ENCODE measurements around the gene FGF12. TPM values are rescaled to one million over a fixed set of nuclear protein-coding genes. Genes with fewer than 3 reads are reported as not detected.

Gene FGF12
- total and polyA plus RNA-seq, 2 experiments from 2014 or later, result not detected

- in situ Hi-C loops (cut with MboI), result no loop called here
- H2AFZ ChIP-seq, result no peak overlapping the region
- H3K9me3 ChIP-seq (ENCODE audit: low read depth), result no peaks in the 10 kb centered on the region
- H4K20me1 ChIP-seq (ENCODE audit: insufficient read depth), result no peaks in the 10 kb centered on the region
- no peak overlapping the region for H3K27ac ChIP-seq
- DNase-seq, result no peak
- no peak for TF ChIP-seq EZH2 (IDR thresholded peaks at IDR 0.05; ENCODE audit: insufficient read depth, poor library complexity, severe bottlenecking)
- TF ChIP-seq EZH2phosphoT487 (IDR thresholded peaks at IDR 0.05; ENCODE audit: insufficient read depth, low read depth), result no peak
- H3K36me3 ChIP-seq (ENCODE audit: low read depth), result no peaks in the 10 kb centered on the region
- no peaks in the 10 kb centered on the region for H3K27me3 ChIP-seq (replicated peaks; ENCODE audit: insufficient read depth)
- no peaks in the 10 kb centered on the region for H3F3A ChIP-seq (ENCODE audit: insufficient read depth)
- no peaks in the 10 kb centered on the region for H3K4me1 ChIP-seq (ENCODE audit: insufficient read depth)
- H3K4me3 ChIP-seq, result no peak overlapping the region
- 18 to 29% methylated on average over 1 of the region's 1 CpG for WGBS, 2 experiments (ENCODE audit: low coverage in 1 of 2, low lambda C conversion rate in 2 of 2, missing lambda C conversion rate in 2 of 2)
- H3K9me2 ChIP-seq (ENCODE audit: insufficient read depth), result no peaks in the 10 kb centered on the region
- no peak overlapping the region for H3K9ac ChIP-seq
- no peaks in the 10 kb centered on the region for H3K79me2 ChIP-seq (ENCODE audit: insufficient read depth)
- no peak overlapping the region for H3K4me2 ChIP-seq (ENCODE audit: unreplicated experiment)
Measured at GRCh38 chr3:192171213-192171612, 556.1 kb downstream of the FGF12 start.

GRCh38 chr3:192170659-192171058 is 556.7 kb downstream of the FGF12 start:
- no peak overlapping the region for H3K27ac ChIP-seq
- H3K4me1 ChIP-seq (ENCODE audit: insufficient read depth), result no peaks in the 10 kb centered on the region
- no peaks in the 10 kb centered on the region for H3K27me3 ChIP-seq (replicated peaks; ENCODE audit: insufficient read depth)
- H4K20me1 ChIP-seq (ENCODE audit: insufficient read depth), result no peaks in the 10 kb centered on the region
- no peak for DNase-seq
- no peaks in the 10 kb centered on the region for H3F3A ChIP-seq (ENCODE audit: insufficient read depth)
- no peaks in the 10 kb centered on the region for H3K79me2 ChIP-seq (ENCODE audit: insufficient read depth)
- TF ChIP-seq EZH2 (IDR thresholded peaks at IDR 0.05; ENCODE audit: insufficient read depth, poor library complexity, severe bottlenecking) (no peak), EZH2phosphoT487 (IDR thresholded peaks at IDR 0.05; ENCODE audit: insufficient read depth, low read depth) (no peak)
- H3K9me3 ChIP-seq (ENCODE audit: low read depth), result no peaks in the 10 kb centered on the region
- WGBS, 2 experiments (ENCODE audit: low coverage in 1 of 2, low lambda C conversion rate in 2 of 2, missing lambda C conversion rate in 2 of 2), result 43 to 47% methylated on average over 3 of the region's 3 CpGs
- in situ Hi-C loops (cut with MboI), result no loop called here
- no peaks in the 10 kb centered on the region for H3K9me2 ChIP-seq (ENCODE audit: insufficient read depth)
- H3K4me3 ChIP-seq, result no peak overlapping the region
- H3K36me3 ChIP-seq (ENCODE audit: low read depth), result no peaks in the 10 kb centered on the region
- no peak overlapping the region for H3K4me2 ChIP-seq (ENCODE audit: unreplicated experiment)
- no peak overlapping the region for H3K9ac ChIP-seq
- H2AFZ ChIP-seq, result no peak overlapping the region

- TF ChIP-seq EZH2 (IDR thresholded peaks at IDR 0.05; ENCODE audit: insufficient read depth, poor library complexity, severe bottlenecking), result no peak
- no peak for TF ChIP-seq EZH2phosphoT487 (IDR thresholded peaks at IDR 0.05; ENCODE audit: insufficient read depth, low read depth)
- Histone ChIP-seq H3K9me2 (ENCODE audit: insufficient read depth) (no peaks in the 10 kb centered on the region), H3K9ac (no peak overlapping the region), H2AFZ (no peak overlapping the region), H3K9me3 (ENCODE audit: low read depth) (no peaks in the 10 kb centered on the region), H3K4me3 (no peak overlapping the region), H3K4me1 (ENCODE audit: insufficient read depth) (no peaks in the 10 kb centered on the region), H3K36me3 (ENCODE audit: low read depth) (no peaks in the 10 kb centered on the region), H4K20me1 (ENCODE audit: insufficient read depth) (no peaks in the 10 kb centered on the region), H3K27ac (no peak overlapping the region), H3K79me2 (ENCODE audit: insufficient read depth) (no peaks in the 10 kb centered on the region), H3K27me3 (replicated peaks; ENCODE audit: insufficient read depth) (no peaks in the 10 kb centered on the region), H3K4me2 (ENCODE audit: unreplicated experiment) (no peak overlapping the region), H3F3A (ENCODE audit: insufficient read depth) (no peaks in the 10 kb centered on the region)
- no peak for DNase-seq
- in situ Hi-C loops (cut with MboI), result no loop called here
- WGBS, 2 experiments (ENCODE audit: low coverage in 1 of 2, low lambda C conversion rate in 2 of 2, missing lambda C conversion rate in 2 of 2), result 56 to 70% methylated on average over 6 of the region's 6 CpGs
Measured at GRCh38 chr3:192170031-192170430, 557.3 kb downstream of the FGF12 start.

GRCh38 chr3:192169332-192169915 is 557.9 kb downstream of the FGF12 start:
- Histone ChIP-seq H3F3A (ENCODE audit: insufficient read depth) (no peaks in the 10 kb centered on the region), H3K9me2 (ENCODE audit: insufficient read depth) (no peaks in the 10 kb centered on the region), H3K79me2 (ENCODE audit: insufficient read depth) (no peaks in the 10 kb centered on the region), H4K20me1 (ENCODE audit: insufficient read depth) (no peaks in the 10 kb centered on the region), H3K27ac (no peak overlapping the region), H3K4me3 (no peak overlapping the region), H3K36me3 (ENCODE audit: low read depth) (no peaks in the 10 kb centered on the region), H2AFZ (no peak overlapping the region), H3K4me1 (ENCODE audit: insufficient read depth) (no peaks in the 10 kb centered on the region), H3K4me2 (ENCODE audit: unreplicated experiment) (no peak overlapping the region), H3K9ac (no peak overlapping the region), H3K9me3 (ENCODE audit: low read depth) (no peaks in the 10 kb centered on the region), H3K27me3 (replicated peaks; ENCODE audit: insufficient read depth) (no peaks in the 10 kb centered on the region)
- in situ Hi-C loops (cut with MboI), result no loop called here
- 27 to 31% methylated on average over 4 of the region's 4 CpGs for WGBS, 2 experiments (ENCODE audit: low coverage in 1 of 2, low lambda C conversion rate in 2 of 2, missing lambda C conversion rate in 2 of 2)
- TF ChIP-seq EZH2 (IDR thresholded peaks at IDR 0.05; ENCODE audit: insufficient read depth, poor library complexity, severe bottlenecking) (no peak), EZH2phosphoT487 (IDR thresholded peaks at IDR 0.05; ENCODE audit: insufficient read depth, low read depth) (no peak)
- no peak for DNase-seq

- Histone ChIP-seq H3K27me3 (replicated peaks; ENCODE audit: insufficient read depth) (no peaks in the 10 kb centered on the region), H3K4me3 (no peak overlapping the region), H3F3A (ENCODE audit: insufficient read depth) (no peaks in the 10 kb centered on the region), H3K4me2 (ENCODE audit: unreplicated experiment) (no peak overlapping the region), H4K20me1 (ENCODE audit: insufficient read depth) (no peaks in the 10 kb centered on the region), H3K4me1 (ENCODE audit: insufficient read depth) (no peaks in the 10 kb centered on the region), H3K9me3 (ENCODE audit: low read depth) (no peaks in the 10 kb centered on the region), H3K27ac (no peak overlapping the region), H3K9ac (no peak overlapping the region), H3K36me3 (ENCODE audit: low read depth) (no peaks in the 10 kb centered on the region), H2AFZ (no peak overlapping the region), H3K79me2 (ENCODE audit: insufficient read depth) (no peaks in the 10 kb centered on the region), H3K9me2 (ENCODE audit: insufficient read depth) (no peaks in the 10 kb centered on the region)
- TF ChIP-seq EZH2 (IDR thresholded peaks at IDR 0.05; ENCODE audit: insufficient read depth, poor library complexity, severe bottlenecking), result no peak
- no peak for TF ChIP-seq EZH2phosphoT487 (IDR thresholded peaks at IDR 0.05; ENCODE audit: insufficient read depth, low read depth)
- no peak for DNase-seq
- in situ Hi-C loops (cut with MboI), result no loop called here
Measured at GRCh38 chr3:192168202-192168601, 559.1 kb downstream of the FGF12 start.
